SK-MEL-5 (cell line): Measurements from ENCODE around the gene PADI4. TPM values are rescaled to one million over a fixed set of nuclear protein-coding genes. Genes with fewer than 3 reads are reported as not detected.
A peak's percentile ranks its signal among the peaks of the same experiment; 100 is the strongest.
"Not testable (repeated sequence)": the region's sequence is repeated elsewhere in the genome, so short reads cannot be mapped to it uniquely, and the experiment has no call there.

ENCODE experiments used
- DNase-seq: peaks from one replicate; pipeline ENCODE4 v3.0.0-alpha.2; 2016; ENCODE audit warnings: low read depth, low spot score
- in situ Hi-C: cut with HindIII; loops from 2 replicates; pipeline ENCODE4 v1.10.0; 2016; ENCODE audit warnings: low sequenced_read_pairs, high pct_unique_total_duplicates, low pct_unique_long_range_greater_than_20kb
- small RNA-seq, 2 experiments: library from RNA; depleted of rRNA; stranded (forward); fragments of <200 nt; gene quantifications; one replicate each; pipeline ENCODE3, GENCODE V24; 2014
- total RNA-seq: library from RNA; depleted of rRNA; stranded (reverse); fragments of >200 nt; shearing (Covaris generic); gene quantifications from 2 replicates; pipeline ENCODE4 v1.2.3, GENCODE V29; 2014; rRNA removed

Gene PADI4
- total RNA-seq, 1 experiment from 2014 or later: not detected

GRCh38 chr1:17397910-17398695, 90.1 kb downstream of the PADI4 start:
- in situ Hi-C loops: no loop called here
- no peak for DNase-seq

GRCh38 chr1:17400725-17401341, 92.8 kb downstream of the PADI4 start:
- DNase-seq: no peak
- in situ Hi-C loops: no loop called here

GRCh38 chr1:17401841-17402240, 93.8 kb downstream of the PADI4 start:
- no peak for DNase-seq
- in situ Hi-C loops: no loop called here

DNA sequence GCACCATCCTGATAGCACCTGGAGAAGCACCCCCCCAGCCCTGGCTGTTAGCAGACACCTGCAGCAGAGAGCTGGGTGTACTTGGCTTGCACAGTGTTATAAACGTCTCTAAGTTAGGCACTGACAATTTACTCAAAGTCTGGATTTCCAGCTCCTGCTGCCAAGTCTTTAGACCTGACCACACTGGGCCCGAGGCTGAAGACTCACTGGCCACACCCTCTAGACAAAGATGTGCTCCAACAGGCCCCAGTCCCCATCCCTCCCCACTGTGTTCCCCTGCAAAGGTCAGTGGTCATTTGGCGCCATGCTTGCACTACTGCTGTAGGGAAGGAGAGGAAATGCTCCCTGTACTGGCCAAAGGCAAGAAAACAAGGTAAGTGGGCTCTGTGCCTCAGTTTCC, 95.1 kb downstream of the PADI4 start:
- in situ Hi-C loops: no loop called here
- no peak for DNase-seq

DNA sequence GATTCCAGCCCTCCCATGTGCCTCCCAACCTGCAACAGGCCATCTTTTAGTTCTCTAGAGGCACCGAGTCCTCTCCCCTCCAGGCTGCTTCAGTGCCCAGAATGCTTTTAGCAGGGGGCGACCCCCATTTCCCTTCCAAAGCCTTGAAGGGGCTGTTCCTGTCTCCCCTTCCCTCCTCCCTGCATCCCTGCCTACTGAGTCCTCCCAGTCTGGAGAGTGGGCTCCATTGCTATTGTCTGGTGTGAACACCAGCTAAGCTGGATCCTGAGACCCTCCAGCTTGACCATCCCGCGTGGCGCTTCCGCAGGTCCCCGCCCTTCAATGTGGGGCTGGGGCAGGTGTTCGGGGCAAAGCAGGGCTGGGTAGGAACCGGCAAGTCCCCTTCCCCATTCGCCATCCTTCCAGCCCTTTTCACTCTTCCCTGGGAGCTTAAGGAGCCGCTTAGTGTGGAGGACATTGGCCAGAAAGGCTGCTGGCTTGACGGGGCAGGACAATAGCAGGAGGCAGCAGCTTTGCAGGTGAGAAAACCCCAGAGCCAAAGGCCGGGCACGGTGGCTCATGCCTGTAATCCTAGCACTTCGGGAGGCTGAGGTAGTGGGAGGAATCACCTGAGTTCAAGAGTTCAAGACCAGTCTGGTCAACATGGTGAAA, 96.2 kb downstream of the PADI4 start:
- no peak for DNase-seq
- in situ Hi-C loops: no loop called here

DNA sequence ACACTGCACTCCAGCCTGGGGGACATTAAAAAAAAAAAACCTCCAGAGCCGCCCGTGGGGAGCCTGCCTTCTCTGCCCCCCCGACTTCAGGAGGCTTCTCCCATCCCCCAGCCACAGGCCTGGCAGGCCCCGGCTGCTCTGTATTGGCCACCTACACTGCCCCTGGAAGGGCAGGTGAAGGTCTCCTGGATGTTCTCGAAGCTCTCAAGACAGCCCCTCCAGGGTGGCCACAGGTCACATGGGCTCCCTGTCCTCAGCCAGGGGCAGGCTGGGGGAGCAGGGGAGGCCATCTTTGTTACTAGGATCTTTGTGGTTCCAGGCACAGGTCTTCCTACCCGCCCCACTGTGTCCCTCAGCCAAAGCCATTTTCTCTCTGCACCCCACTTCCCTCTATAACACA, 96.8 kb downstream of the PADI4 start:
- in situ Hi-C loops: no loop called here
- no peak for DNase-seq

DNA sequence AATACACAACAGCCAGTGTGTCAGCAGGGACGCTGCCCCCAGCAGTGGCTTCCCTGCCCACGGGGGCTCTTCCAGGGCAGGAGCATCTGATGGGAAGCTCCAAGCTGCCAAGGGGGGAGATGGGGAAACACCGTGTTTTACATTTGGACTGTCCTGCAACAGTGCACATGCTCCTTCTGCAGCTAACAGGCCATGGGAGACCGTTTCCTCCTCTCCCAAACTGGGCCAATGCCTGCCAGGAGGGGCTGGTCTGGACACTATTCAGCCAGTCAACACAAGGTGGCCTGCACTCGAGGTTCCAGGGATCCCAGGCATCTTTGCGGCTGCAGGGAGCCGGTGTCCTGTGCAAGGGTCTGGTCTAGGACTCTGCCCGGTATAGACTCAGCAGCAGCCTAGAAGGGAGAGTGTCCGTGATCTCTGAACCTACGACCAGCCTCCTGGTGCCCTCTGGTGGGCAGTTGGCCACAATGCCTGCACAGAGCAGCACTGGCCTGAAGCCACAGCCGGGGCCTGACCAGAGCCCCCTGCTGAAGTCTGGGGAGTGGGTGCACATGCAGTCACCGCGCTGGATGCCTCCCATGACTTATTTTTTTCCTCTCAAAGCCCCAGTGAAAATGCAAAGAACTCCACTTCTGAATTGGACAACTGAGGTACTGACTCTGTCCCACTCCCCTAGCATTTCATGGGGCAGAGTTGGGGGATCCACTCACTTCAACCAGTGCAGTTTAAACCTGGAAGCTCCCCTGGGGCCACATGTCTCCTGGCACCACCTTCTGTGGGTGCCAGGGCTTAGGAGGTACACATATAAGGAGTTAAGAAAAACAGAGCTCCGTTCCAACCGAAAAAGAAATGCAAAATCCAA, 98.1 kb downstream of the PADI4 start:
- DNase-seq: peak; percentile 73
- in situ Hi-C loops: no loop called here

DNA sequence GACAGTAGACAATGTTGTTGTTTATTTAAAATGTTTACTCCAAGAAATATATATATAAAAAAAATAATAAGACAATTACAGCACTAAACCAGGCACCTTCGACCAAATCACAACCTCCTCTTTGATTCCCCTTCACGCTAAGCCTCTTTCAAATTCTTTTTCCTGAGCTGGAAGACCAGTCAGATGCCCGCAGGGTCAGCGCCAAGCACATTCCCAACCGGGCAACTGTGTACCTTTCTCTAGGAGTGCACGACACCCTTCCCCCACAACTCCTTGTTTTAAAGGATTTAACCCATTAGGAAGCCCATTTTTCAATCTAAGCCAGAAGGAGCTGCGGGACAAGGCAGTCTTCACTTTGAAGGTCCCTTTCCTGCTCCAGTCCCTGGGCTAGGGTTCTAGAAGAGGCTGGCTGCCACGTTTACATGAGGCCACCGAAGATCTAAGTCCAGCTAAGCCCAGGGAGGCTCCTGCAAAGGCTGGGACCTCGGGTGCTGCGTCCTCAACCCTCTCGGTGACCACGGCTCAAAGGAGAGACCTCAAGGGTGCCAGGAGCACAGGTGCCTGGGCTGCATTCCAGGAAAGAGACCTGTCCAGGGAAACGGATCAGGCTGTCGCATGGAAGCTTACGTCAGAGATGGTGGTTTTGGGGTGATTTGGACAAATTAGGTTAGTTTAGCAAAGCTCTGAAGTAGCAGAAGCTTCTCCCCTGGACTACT, 98.9 kb downstream of the PADI4 start:
- in situ Hi-C loops: not testable (repeated sequence)

GRCh38 chr1:17407786-17408514, 100.0 kb downstream of the PADI4 start:
- in situ Hi-C loops, DNase-seq: not testable (repeated sequence)

More for the DNA sequence above, 98.9 kb downstream of the PADI4 start:
- DNase-seq: not testable (repeated sequence)

DNA sequence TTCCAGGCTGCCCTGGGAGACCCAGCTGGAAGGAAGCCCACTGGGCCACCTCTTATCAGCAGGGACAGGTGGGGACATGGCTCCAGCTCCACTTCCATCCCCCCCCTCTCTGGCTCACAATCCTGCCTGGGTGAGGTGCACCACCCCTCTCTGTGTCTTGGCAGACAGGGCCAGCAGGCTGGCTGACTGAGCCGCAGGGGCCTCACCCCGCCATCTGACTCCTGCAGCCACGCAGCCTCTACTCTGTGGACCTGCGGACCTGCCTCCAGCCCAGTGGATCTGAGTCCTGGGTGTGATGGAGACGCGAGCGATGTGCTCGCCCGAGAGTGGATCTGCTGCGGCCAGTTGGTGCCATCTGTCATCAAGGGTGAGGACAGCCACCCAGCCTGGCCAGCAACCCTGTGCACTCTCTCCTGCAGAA, 101.4 kb downstream of the PADI4 start:
- in situ Hi-C loops: no loop called here
- no peak for DNase-seq

DNA sequence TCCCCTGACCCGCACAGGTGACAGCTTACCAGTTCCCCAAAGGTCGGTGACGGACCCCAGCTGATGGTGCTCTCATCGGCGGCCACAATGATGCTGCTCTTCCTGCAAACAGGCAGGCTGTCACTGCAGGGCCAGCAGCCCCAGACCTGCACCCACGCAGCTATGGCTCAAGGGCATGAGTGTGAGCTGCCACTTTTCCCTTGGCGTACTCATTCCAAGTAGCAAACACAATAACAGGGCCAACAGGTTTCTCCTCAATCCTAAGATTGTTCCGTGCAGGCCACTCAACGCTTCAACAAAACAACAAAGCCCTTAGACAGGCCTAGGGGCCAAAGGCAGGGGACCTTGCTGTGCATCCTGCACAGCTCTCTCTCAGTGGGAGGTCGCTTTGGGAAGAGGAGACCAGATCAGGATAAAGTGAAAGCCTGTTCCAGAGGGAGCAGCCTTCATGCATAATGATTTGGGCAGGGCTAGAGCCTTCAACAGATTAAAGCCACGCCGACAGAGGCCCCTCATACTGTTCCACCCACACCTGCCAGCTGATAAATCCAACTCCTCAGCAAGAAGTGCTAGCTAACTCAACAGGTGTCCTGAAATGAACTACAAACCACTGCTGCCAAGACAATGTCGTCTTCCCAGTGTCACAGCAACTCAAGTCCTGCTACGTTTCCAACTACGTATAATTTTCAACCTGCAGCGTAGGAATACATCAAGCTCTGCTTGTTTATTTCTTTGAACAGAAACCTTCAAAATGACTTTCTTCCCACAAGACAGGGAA, 104.3 kb downstream of the PADI4 start:
- DNase-seq: no peak
- in situ Hi-C loops: no loop called here

Small RNA genes within 50 kb of the gene (small RNA-seq; reads per million reads assigned to genes)
- 0 reads per million in 2 experiments for gene MIR3972

Other genes with a start within 250 kb of the PADI4 start
- gene PADI2, start 188.7 kb upstream of the PADI4 start, total RNA-seq: 1.7 and 2.4 TPM in 2 replicates
- 0.35 TPM in 1 of 2 replicates, not detected in the other for gene PADI1, start 103.1 kb upstream of the PADI4 start, total RNA-seq
- 0.19 and 0.21 TPM in 2 replicates for gene PADI3, start 59.1 kb upstream of the PADI4 start, total RNA-seq
- not detected in 2 replicates for gene PADI6, start 64.0 kb downstream of the PADI4 start, total RNA-seq
- gene RCC2, start 131.5 kb downstream of the PADI4 start, total RNA-seq: 46.3 and 49.0 TPM in 2 replicates
- 4.2 and 4.4 TPM in 2 replicates for gene ARHGEF10L, start 231.5 kb downstream of the PADI4 start, total RNA-seq